Measurements from ENCODE around the gene OXCT2.
"Not testable (repeated sequence)": the region's sequence is repeated elsewhere in the genome, so short reads cannot be mapped to it uniquely, and the experiment has no call there.

The OXCT2 gene

GRCh38 chr1:39787468-39787867, 16.3 kb upstream of the OXCT2 start:
- no peak for DNase-seq (ENCODE audit: low read depth)

GRCh38 chr1:39787108-39787375, 15.9 kb upstream of the OXCT2 start:
- not testable (repeated sequence) for DNase-seq (ENCODE audit: low read depth)

- DNase-seq (ENCODE audit: low read depth), result not testable (repeated sequence)
These were observed 15.4 kb upstream of the OXCT2 start for GRCh38 chr1:39786303-39787107.

GRCh38 chr1:39782685-39783084, 11.5 kb upstream of the OXCT2 start:
- not testable (repeated sequence) for DNase-seq (ENCODE audit: low read depth)

DNA sequence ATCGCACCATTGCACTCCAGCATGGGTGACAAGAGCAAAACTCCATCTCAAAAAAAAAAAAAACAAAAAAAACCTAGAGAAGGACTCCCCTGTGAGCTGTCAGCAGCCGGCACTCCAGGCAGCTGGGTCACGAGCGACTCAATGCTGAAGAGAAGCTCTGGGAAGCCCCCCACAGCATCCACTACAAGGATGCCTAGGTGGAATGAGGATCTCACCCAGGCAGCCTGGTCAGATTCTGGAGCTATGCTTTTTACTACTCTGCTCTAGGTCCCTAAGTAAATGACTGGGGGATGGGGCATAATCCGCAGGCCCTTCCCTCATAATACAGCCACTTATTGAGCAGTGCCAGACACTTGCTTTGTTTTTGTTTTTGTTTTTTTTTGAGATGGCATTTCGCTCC, 11.0 kb upstream of the OXCT2 start:
- no peak for DNase-seq (ENCODE audit: low read depth)

DNA sequence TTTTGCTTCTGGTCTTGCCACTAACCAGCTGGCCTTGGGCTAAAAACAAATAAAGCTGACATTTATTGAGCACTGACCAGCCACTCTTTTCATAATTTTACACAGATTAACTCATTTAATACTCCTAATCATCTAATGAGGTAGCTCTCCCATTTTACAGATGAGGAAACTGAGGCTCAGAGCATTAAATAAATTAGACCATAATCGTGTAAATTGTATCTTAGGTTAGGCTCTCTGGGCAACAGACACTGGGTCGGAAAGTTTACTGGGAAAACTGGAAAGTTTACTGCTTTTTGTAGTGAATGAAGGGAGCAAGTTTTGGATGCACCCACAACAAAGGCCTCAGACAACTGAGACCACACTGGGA, 10.2 kb upstream of the OXCT2 start:
- DNase-seq (ENCODE audit: low read depth), result no peak

GRCh38 chr1:39779821-39780220, 8.7 kb upstream of the OXCT2 start:
- DNase-seq (ENCODE audit: low read depth), result no peak

DNA sequence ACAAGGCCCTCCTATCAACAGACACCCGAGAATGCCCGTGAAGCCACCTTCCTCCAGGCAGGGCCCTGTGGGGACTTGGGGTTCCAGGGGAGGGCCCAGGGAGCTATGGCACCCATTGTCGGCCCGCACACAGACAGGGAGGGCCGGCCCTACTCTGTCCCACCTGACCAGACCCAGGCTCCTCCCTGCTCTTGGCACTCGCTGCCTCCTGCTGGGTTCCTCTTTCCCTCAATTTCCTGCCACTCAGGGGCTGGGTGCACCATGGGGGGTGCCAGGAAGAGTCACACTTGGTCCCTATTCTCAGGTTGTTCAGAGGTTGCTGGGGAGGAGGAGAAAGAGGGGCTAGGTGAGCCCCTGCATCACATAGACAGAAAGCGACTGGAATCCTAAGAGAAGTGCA, 8.0 kb upstream of the OXCT2 start:
- no peak for DNase-seq (ENCODE audit: low read depth)

- not testable (repeated sequence) for DNase-seq (ENCODE audit: low read depth)
These were observed 7.4 kb upstream of the OXCT2 start for GRCh38 chr1:39778463-39779099.

GRCh38 chr1:39777896-39778295, 6.7 kb upstream of the OXCT2 start:
- not testable (repeated sequence) for DNase-seq (ENCODE audit: low read depth)

DNA sequence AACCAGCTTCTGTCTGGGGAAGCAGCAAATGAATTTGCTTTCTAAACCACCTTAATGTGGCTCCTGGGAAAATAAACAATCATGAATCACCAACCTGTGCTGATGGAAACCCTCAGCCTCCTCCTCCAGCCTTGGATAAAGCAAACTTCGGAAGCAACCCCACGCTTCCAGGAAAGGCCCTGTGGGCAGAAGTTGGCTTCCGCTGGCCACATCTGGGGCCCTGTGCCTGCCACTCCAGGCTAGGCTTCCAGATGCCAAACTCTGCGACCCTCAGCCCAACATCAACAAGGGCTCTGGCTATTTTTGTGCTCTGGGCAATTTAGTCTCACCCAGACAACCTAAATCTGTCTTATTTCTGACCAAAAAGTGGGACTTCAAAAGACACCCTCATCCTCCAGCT, 6.2 kb upstream of the OXCT2 start:
- DNase-seq (ENCODE audit: low read depth), result no peak

DNA sequence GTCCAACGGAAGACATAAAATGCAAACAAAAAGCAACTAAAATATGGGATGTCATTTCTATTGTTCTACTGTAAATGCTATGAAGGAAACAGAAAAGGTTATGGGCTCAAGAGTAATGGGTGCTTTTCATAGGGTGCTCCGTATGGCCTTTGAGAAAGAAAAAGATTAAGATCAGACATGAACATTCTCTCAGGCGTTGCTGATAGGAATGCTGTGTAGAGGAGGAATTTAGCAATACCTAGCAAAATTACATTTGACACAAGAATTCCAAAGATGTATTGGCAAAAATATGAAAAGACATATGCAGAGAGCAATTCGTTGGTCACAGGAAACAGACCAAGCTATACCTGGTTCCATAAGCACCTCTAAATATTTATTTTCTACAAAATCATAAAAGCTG, 5.7 kb upstream of the OXCT2 start:
- DNase-seq (ENCODE audit: low read depth), result no peak

- no peak for DNase-seq (ENCODE audit: low read depth)
These were observed 5.2 kb upstream of the OXCT2 start for GRCh38 chr1:39776400-39776713.

- not testable (repeated sequence) for DNase-seq (ENCODE audit: low read depth)
These were observed 4.7 kb upstream of the OXCT2 start for GRCh38 chr1:39775676-39776399.

- not testable (repeated sequence) for DNase-seq (ENCODE audit: low read depth)
These were observed 4.0 kb upstream of the OXCT2 start for GRCh38 chr1:39775141-39775540.

DNA sequence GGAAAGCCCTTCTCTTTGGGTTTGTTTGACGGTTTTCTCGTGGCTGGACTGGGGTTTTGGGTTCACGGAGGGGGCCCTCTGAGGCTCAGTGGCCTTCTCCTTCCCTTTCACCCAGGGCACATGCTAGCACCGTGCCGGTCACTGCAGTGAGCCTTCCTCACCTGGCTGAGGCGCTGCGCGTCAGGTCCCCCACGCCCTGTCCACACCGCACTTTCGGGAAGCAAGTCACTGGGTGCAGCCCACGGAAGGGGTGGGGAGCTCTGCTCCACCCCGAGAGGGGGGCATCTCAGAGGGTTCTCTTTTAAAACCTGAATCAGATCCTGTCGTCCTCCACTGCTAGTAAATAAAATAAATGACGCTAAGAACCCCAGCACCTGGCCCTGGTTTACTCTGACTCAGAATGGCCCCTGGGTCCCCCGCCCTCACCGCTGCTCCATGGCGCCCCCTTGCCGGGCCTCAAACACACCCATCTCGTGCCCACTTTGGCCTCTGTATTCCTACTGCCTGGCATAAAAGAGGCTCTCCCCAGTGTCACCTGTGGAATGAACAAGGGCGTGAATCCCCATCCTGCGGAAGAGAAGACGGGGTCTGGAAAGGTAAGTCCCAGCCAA, 2.3 kb upstream of the OXCT2 start:
- not testable (repeated sequence) for DNase-seq (ENCODE audit: low read depth)

GRCh38 chr1:39770100-39771021, 787 bp downstream of the OXCT2 start:
- not testable (repeated sequence) for DNase-seq (ENCODE audit: low read depth)

DNA sequence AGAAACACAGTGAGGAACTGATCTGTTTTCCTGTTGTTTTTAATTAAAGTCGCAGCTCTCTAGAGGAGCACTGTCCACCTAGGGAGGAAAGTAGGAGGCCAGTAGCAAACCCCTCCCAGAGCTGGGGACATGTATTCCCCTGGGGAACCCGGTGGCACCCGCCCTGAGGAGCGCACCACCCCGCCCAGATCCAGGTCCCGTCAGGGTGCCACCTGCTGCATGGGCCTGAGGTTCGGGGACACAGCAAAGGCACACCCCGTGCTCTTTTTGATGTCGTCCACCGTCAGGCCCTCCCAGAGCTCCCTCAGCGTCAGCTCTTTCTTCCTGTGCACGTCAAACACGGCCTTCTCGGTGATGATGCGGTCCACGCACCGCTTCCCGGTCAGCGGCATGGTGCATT, 1.6 kb downstream of the OXCT2 start:
- not testable (repeated sequence) for DNase-seq (ENCODE audit: low read depth)

- not testable (repeated sequence) for DNase-seq (ENCODE audit: low read depth)
These were observed 4.7 kb downstream of the OXCT2 start for GRCh38 chr1:39766466-39766865.

DNA sequence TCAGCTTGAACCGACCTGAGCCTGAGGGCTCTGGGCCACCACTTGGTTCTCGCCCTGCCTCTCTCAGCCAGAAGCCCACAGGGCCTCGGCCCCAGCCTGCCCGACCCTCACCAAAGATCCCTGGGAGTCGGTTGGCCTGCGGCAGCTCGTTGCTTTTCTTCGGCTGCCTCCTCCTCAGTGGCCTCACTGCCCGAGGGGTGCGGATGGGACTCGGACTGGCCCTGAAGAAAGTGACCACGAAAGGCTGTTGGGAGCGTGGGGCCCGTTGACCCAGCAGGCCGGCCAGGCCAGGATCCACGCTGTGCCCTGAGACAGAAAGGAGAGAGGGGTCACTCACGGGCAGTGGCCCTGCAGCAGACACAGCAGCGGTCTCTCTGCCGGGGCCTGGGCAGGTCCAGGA, 6.6 kb downstream of the OXCT2 start:
- not testable (repeated sequence) for DNase-seq (ENCODE audit: low read depth)

DNA sequence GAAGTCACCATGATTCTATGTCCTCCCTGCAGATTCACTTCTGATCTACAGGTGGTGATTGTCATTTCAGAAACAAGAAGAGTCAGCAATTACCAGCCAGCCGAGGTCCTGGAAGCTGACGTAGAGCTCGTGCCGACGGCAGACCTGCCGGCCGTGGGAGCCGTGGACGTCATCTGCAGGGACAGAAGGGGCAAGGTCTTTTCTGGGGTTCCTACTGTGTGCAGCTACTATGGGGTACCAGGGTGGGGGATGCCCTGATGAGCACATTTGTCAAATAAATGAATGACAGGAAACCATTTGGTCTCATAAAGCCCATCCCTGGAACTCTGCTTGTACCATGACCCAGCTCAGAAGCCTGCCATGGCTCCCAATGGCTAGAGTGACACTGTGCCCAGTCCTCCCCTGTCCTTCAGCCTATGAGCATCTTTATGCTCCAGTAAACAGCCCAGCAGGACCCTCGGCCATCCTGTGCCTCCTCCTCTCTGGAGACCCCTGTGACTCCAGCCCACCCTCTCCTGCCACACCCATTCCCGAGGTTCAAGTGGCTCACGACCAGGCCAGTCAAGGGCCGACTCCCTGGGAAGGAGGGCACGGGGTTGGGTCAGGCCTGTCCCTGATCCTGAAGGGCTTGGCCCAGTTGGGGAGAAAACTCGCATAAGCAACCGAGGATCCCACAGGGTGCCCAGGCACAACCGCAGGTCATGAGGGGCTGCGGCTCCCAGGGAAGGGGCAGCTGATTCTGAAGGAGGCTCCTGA, 7.4 kb downstream of the OXCT2 start:
- DNase-seq (ENCODE audit: low read depth), result not testable (repeated sequence)
